ENCODE data around the gene ACOT7.

GRCh38 chr1:6270401-6270800 is 123.2 kb downstream of the ACOT7 start:
- TF ChIP-seq EZH2 (IDR thresholded peaks at IDR 0.05; ENCODE audit: borderline replicate concordance, low read length) (no peak), CTCF (IDR thresholded peaks at IDR 0.05; ENCODE audit: low read length) (no peak)
